NCI-H1092 treated with DMSO at 0.1 percent for 48 hours (cell line): ENCODE data around the gene PHETA1.

ENCODE experiments used
- DNase-seq: peaks from one replicate; lab custom pipeline; 2025; lab: John Stamatoyannopoulos, UW

The PHETA1 gene

GRCh38 chr12:111368788-111369495 lies at the start of gene PHETA1:
Gene PHETA1 (minus strand): TSS chr12:111369095. CDS start chr12:111363427, 5,668 bp downstream.
- peak; percentile 53 for DNase-seq

GRCh38 chr12:111418594-111418880 lies 49.6 kb upstream of the PHETA1 start:
- no peak for DNase-seq

GRCh38 chr12:111417784-111418593 lies 49.1 kb upstream of the PHETA1 start:
- no peak for DNase-seq

GRCh38 chr12:111417290-111417689 lies 48.4 kb upstream of the PHETA1 start:
- no peak for DNase-seq

- DNase-seq = no peak
Observed at GRCh38 chr12:111414711-111415252, 45.9 kb upstream of the PHETA1 start.

- no peak for DNase-seq
Observed at GRCh38 chr12:111413442-111414086, 44.7 kb upstream of the PHETA1 start.

- DNase-seq = no peak
Observed at GRCh38 chr12:111412830-111413441, 44.0 kb upstream of the PHETA1 start.

- peak; percentile 24 for DNase-seq
Observed at GRCh38 chr12:111412007-111412829, 43.3 kb upstream of the PHETA1 start.

- DNase-seq = no peak
Observed at GRCh38 chr12:111411185-111411764, 42.4 kb upstream of the PHETA1 start.

GRCh38 chr12:111410431-111411184 lies 41.7 kb upstream of the PHETA1 start:
- no peak for DNase-seq

GRCh38 chr12:111409780-111410430 lies 41.0 kb upstream of the PHETA1 start:
- DNase-seq = no peak

GRCh38 chr12:111409403-111409779 lies 40.5 kb upstream of the PHETA1 start:
- no peak for DNase-seq

GRCh38 chr12:111408686-111409402 lies 39.9 kb upstream of the PHETA1 start:
- no peak for DNase-seq

GRCh38 chr12:111408116-111408440 lies 39.2 kb upstream of the PHETA1 start:
- no peak for DNase-seq

GRCh38 chr12:111407377-111408115 lies 38.7 kb upstream of the PHETA1 start:
- DNase-seq = no peak

- DNase-seq = no peak
Observed at GRCh38 chr12:111406474-111407376, 37.8 kb upstream of the PHETA1 start.

GRCh38 chr12:111405859-111406473 lies 37.1 kb upstream of the PHETA1 start, which contains the start of gene SH2B3:
Gene SH2B3 (plus strand): TSS chr12:111405923. CDS start chr12:111418146, 12,223 bp downstream.
- peak; percentile 30 for DNase-seq
